Measurements from ENCODE around the gene MYOM1.
A peak's percentile ranks its signal among the peaks of the same experiment; 100 is the strongest.
"Not testable (repeated sequence)": the region's sequence is repeated elsewhere in the genome, so short reads cannot be mapped to it uniquely, and the experiment has no call there.

MYOM1 gene

GRCh38 chr18:3218819-3219218, 949 bp downstream of the MYOM1 start:
- DNase-seq (ENCODE audit: low spot score) = no peak

- DNase-seq (ENCODE audit: low spot score) = peak; percentile 29
These were observed 1.7 kb downstream of the MYOM1 start for GRCh38 chr18:3217948-3218647.

GRCh38 chr18:3216987-3217386, 2.8 kb downstream of the MYOM1 start:
- DNase-seq (ENCODE audit: low spot score) = no peak

- no peak for DNase-seq (ENCODE audit: low spot score)
These were observed 4.7 kb downstream of the MYOM1 start for GRCh38 chr18:3214855-3215637.

- no peak for DNase-seq (ENCODE audit: low spot score)
These were observed 6.3 kb downstream of the MYOM1 start for GRCh38 chr18:3213300-3214059.

GRCh38 chr18:3212657-3213056, 7.1 kb downstream of the MYOM1 start:
- DNase-seq (ENCODE audit: low spot score) = no peak

- DNase-seq (ENCODE audit: low spot score) = no peak
These were observed 8.4 kb downstream of the MYOM1 start for GRCh38 chr18:3211236-3211992.

- DNase-seq (ENCODE audit: low spot score) = no peak
These were observed 9.8 kb downstream of the MYOM1 start for GRCh38 chr18:3209859-3210569.

GRCh38 chr18:3207565-3207964, 12.2 kb downstream of the MYOM1 start:
- DNase-seq (ENCODE audit: low spot score) = peak; percentile 25

GRCh38 chr18:3205239-3205638, 14.5 kb downstream of the MYOM1 start:
- DNase-seq (ENCODE audit: low spot score) = no peak

- no peak for DNase-seq (ENCODE audit: low spot score)
These were observed 19.7 kb downstream of the MYOM1 start for GRCh38 chr18:3199942-3200645.

GRCh38 chr18:3198260-3198860, 21.4 kb downstream of the MYOM1 start:
- DNase-seq (ENCODE audit: low spot score) = not testable (repeated sequence)

GRCh38 chr18:3194947-3195612, 24.7 kb downstream of the MYOM1 start:
- no peak for DNase-seq (ENCODE audit: low spot score)

GRCh38 chr18:3193331-3193730, 26.4 kb downstream of the MYOM1 start:
- DNase-seq (ENCODE audit: low spot score) = no peak

GRCh38 chr18:3192752-3193151, 27.0 kb downstream of the MYOM1 start:
- DNase-seq (ENCODE audit: low spot score) = no peak

GRCh38 chr18:3192286-3192685, 27.5 kb downstream of the MYOM1 start:
- DNase-seq (ENCODE audit: low spot score) = no peak

GRCh38 chr18:3190610-3191009, 29.2 kb downstream of the MYOM1 start:
- DNase-seq (ENCODE audit: low spot score) = no peak

- no peak for DNase-seq (ENCODE audit: low spot score)
These were observed 29.9 kb downstream of the MYOM1 start for GRCh38 chr18:3189884-3190283.
